HG02798 (cell line): Measurements from ENCODE around the gene OR10K1.
A peak's percentile ranks its signal among the peaks of the same experiment; 100 is the strongest.
"Not testable (repeated sequence)": the region's sequence is repeated elsewhere in the genome, so short reads cannot be mapped to it uniquely, and the experiment has no call there.

ENCODE experiments used
- ATAC-seq: cut with Tn5 transposase; IDR thresholded peaks from one replicate; pipeline ENCODE4 v1.9.1; 2021; ENCODE audit warnings: mild to moderate bottlenecking; ENCODE audit not compliant: unreplicated experiment, poor library complexity

OR10K1 gene, protein sequence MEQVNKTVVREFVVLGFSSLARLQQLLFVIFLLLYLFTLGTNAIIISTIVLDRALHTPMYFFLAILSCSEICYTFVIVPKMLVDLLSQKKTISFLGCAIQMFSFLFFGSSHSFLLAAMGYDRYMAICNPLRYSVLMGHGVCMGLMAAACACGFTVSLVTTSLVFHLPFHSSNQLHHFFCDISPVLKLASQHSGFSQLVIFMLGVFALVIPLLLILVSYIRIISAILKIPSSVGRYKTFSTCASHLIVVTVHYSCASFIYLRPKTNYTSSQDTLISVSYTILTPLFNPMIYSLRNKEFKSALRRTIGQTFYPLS

DNA sequence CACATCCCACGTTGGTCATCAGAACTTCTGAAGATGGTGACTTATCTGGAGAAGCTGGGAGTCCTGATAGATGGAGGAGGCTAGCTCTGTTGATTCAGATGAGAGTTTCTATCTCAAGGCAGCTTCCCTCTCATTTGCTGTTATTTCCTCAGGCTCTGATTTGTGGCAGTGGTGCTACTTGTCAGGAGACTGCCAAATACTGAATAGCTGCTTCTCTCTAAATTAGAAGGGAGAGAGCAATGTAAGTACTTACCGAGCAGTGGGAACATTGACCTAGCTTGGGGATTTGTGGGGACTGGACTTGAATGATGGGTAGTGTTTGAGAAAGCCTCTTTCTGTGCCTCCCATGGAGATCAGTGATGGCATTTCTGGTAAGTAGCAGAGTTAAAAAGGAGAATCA, at the start of gene OR10K1:
OR10K1 (plus strand) TSS at position 301 of the 400 bp plus-strand sequence. CDS start 3,728 bp downstream, outside the sequence.
- no peak for ATAC-seq

GRCh38 chr1:158414651-158415345, 46.8 kb upstream of the OR10K1 start:
- no peak for ATAC-seq

DNA sequence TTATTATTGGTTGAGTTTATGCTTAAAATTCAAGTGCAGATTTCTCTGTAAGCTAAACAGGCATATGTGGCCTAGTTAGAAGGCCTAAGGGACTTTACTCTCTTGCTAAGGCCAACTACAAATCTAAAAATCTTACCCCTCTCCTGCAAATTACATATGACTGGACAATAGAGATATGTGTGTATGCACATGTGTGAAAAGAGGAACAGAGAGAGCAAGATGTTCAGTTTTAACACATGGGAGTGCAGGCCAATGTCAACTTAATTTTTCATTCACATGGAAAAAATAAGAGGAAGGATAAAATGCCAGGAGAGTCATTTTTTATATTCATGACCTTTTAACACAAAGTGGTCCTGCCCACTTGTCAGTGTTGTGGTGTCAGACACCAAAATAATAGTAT, 44.0 kb upstream of the OR10K1 start:
- no peak for ATAC-seq

DNA sequence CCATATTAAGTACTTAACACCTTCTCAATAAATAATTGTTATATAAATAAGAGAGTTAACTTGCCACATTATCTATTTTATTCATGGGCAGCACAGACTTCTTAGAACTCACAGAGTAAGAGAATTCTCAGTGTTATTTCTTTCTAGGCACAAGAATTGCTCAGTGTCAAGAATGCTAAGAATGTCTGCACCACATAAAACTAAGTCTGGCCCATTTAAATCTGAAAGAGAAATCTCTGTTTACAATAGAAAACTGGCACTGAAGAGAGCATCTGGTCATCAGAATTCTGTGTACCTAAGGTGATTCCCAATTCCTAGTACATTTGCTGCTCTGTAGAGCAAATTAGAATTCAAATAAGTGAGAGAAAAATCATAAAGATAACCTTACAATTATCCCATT, 39.4 kb upstream of the OR10K1 start:
- no peak for ATAC-seq

DNA sequence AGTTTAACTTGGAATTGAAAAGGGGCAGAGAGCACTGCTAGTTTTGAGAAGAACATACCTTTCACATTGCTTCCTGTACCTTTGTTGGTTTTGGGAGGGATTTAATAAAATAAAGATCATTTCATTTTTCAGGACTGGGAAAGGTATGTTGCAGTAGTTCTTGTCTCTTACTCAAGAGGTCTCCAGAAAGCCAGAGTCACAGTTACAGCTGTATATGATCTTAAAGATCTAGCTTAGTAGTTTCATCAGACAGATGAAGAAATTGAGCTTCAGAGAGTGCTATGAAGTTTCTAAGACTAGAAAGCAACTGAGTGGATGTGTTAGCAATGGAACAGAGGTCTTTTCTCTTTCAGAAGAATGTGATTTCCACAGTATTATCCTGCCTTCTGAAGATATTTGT, 36.6 kb upstream of the OR10K1 start:
- ATAC-seq: no peak

- ATAC-seq: no peak
Measured at GRCh38 chr1:158426137-158426536, 35.5 kb upstream of the OR10K1 start, which contains the start of gene OR10K2. OR10K2 (minus strand) TSS chr1:158426237; CDS start chr1:158420866, 5,371 bp downstream.

- not testable (repeated sequence) for ATAC-seq
Measured at GRCh38 chr1:158430163-158430562, 31.5 kb upstream of the OR10K1 start.

DNA sequence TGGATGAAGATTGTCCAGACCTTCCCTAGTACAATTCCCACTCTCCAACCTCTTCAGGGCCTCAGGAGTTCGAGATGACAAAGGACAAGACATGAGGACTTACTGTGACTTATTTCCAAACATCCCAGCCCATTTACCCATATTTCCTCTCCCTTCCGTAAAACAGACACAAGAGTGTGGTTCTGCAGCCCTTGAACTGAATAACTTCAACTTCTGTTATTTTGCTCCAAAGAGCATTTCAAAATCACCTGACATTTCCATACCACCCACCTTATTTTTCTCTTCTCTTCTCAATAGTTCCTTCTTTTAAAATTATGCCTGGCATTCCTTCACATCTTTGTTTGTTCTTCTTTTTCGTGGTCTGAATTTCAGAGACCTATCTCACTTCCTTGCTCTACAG, 26.9 kb upstream of the OR10K1 start:
- no peak for ATAC-seq

DNA sequence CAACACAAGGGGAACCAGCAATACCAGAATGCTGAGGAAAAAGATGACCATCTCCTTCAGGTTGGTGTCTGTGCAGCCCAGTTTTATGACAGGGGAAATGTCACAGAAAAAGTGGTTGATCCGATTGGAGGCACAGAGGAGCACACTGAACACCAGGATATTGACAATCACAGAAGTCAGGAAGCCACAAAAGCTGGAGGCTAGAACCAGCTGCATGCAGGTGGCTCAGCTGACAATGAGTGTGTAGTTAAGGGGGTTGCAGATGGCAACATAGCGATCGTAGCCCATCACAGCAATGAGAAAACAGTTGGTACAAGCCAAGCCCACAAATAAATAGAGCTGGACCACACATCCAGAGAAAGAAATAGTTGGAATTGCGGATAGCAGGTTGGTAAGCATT, 16.3 kb upstream of the OR10K1 start:
- no peak for ATAC-seq

DNA sequence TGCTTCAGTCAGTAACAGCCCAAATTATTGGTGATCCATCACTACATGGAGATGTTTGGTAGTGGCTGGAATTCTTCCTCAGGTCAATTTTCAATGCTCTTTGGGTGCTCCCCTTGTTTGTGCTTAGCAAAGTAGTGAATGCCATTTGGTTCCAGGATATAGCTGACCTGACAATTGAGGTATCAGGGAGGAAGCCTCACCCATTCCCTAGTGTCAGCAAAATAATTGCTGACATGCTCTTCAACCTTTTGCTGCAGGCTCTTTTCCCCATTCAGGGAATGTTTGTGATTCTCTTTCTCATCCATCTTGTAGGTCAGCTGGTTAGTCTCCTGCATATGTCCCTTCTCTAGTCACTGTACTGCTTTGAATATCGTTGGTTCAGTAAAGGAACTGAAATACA, 7.1 kb upstream of the OR10K1 start:
- no peak for ATAC-seq

- no peak for ATAC-seq
Measured at GRCh38 chr1:158457246-158457645, 4.4 kb upstream of the OR10K1 start.

DNA sequence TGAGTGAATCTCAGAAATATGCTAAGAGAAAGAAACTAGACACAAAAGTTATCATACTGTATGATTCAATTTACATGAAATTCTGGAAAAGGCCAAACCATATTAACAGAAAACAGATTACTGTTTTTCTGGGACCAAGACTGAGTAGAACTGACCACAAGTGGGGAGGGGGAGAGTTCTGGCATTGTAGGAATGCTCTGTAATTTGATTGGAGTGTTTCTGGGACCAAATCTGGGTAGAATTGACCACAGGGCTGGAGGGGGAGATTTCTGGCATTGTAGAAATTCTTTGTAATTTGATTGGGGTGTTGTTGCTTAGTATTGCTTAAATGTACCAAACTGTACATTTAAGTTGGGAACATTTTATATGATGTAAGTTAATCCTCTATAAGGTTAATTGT, 3.4 kb upstream of the OR10K1 start:
- ATAC-seq: no peak

DNA sequence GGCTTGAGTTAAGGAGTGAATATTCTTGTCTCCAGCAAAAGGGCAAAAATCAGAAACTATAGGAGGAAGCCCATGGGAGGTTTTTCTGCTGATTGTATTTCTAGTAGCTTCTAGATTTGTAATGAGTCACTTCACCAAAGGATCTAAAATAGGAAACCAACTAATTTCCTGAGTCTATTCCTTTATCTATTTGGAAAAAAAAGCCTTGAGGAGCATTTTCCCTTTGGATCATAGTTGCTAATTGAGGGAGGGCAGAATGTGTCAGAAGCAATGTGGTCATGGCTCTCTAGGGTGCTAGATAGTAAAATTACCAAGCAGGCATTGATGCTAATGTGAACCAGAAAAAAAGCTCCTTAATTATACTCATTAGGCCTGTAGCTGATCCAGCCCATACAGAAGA, 10.3 kb downstream of the OR10K1 start, which contains the start of gene OR10R2:
OR10R2 (plus strand) TSS at position 301 of the 400 bp plus-strand sequence. CDS start 106 bp downstream, outside the sequence.
- ATAC-seq: no peak

- ATAC-seq: no peak
Measured at GRCh38 chr1:158485455-158485854, 23.8 kb downstream of the OR10K1 start.

GRCh38 chr1:158491316-158491715, 29.7 kb downstream of the OR10K1 start:
- no peak for ATAC-seq

GRCh38 chr1:158493054-158493453, 31.4 kb downstream of the OR10K1 start:
- no peak for ATAC-seq

DNA sequence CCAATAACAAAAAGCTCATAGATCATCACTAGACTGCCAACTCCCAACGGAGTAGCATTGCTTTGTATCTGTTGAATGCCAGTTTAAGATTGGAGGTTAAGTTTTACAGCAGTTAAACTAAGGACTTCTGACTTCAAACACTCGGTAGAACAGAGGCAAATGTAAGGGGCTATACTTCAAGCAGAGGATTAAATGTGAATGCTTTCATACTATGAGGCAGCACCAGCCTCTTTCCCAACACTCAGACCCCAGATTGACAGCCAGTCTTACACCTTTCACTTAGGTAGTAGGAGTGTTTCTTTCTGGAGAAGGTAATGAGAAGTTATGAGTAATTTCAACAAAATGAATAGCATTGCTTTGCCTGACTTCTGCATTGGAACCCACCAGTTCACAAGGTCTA, 33.2 kb downstream of the OR10K1 start:
- ATAC-seq: no peak

GRCh38 chr1:158496374-158496773, 34.7 kb downstream of the OR10K1 start:
- no peak for ATAC-seq

DNA sequence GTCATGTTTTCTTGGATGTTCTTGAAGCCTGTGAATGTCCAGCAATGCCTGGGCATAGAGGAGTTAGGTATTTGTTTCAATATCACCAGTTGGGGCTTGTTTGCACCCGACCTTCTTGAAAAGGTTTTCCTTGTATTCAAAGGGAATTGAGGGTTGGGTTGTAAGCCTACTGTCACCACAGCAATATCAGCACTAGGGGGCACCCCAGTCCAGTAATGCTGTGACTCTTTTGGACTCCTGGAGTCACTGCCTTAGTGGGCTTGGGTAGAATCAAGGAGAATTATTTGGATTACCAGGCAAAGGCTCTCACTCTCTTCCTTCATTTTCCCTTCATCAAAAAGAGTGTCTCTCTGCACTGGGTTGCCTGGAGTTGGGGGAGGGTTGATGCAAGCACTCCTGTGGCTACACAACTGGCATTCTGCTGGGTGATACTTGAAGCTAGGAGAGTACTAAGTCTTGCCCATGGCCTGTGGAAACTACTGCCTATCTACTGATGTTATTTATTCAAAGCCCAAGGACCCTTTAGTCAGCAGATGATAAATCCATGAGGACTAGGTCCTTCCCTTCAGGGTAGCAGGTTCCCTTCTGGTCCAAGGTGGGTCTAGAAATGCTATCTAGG, 44.8 kb downstream of the OR10K1 start:
- ATAC-seq: peak; percentile 63

DNA sequence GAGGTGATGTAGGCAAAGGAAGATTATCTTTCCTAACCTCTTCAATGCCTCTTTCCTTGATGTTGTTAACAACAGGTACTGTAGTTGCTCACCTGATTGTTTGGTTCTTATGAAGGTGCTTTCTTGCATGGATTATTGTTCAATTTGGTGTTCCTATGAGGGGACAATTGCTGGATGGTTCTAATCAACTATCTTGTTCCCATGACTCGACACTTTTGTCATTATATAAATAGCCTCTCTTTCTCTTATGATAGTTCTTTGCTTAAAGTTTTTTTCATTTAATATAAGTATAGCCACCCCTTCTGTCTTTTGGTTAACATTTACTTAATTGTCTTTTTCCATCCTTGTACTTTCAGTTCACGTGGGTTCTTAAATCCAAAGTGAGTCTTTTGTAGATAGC, 45.9 kb downstream of the OR10K1 start:
- ATAC-seq: no peak

GRCh38 chr1:158509471-158510156, 48.0 kb downstream of the OR10K1 start:
- ATAC-seq: no peak
